C4-2B (cell line): ENCODE results near the gene CALHM3.
"Not testable (repeated sequence)": the region's sequence is repeated elsewhere in the genome, so short reads cannot be mapped to it uniquely, and the experiment has no call there.

ENCODE experiments used
- H3K27ac ChIP-seq: fragments of 450-650 bp; 2 replicates; pipeline ENCODE4 v1.5.1; 2017
- ZFX ChIP-seq: fragments of 450-650 bp; IDR thresholded peaks from 2 replicates; pipeline ENCODE4 v1.6.1; 2017
- TF ChIP-seq, protein P1 (sequence below): fragments of 450-650 bp; conservative IDR thresholded peaks from 2 replicates; pipeline ENCODE4 v1.5.1; 2017; ENCODE audit warnings: mild to moderate bottlenecking

The CALHM3 gene, protein sequence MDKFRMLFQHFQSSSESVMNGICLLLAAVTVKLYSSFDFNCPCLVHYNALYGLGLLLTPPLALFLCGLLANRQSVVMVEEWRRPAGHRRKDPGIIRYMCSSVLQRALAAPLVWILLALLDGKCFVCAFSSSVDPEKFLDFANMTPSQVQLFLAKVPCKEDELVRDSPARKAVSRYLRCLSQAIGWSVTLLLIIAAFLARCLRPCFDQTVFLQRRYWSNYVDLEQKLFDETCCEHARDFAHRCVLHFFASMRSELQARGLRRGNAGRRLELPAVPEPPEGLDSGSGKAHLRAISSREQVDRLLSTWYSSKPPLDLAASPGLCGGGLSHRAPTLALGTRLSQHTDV

DNA sequence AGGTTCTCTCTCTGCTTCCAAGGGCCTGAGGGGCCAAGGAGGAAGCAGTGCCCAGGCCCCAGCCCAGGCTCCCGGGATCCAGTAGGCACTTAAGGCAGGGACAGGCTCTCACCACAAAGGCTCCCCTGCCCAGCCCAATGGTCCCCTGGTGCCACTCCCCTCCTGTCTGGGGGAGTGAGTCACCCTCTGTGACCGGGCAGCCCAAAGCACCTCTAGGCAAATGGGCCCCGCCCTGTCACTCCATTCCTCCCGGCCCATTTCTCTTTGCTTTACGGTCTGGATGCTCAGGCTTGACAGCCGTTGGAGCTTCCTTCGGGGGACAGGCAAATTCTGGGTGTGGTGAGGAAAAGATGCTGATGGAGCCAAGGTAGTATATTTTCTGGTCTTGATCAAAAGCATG is at the start of gene CALHM3:
Gene CALHM3, minus strand, starts transcription at position 106 of the 400 bp plus-strand sequence. CDS start 208 bp downstream, outside the sequence.
- no peak within 1 kb of the TSS for H3K27ac ChIP-seq

GRCh38 chr10:103528549-103528948 is 49.5 kb upstream of the CALHM3 start:
- TF ChIP-seq ZFX, result no peak
- TF ChIP-seq, protein P1, sequence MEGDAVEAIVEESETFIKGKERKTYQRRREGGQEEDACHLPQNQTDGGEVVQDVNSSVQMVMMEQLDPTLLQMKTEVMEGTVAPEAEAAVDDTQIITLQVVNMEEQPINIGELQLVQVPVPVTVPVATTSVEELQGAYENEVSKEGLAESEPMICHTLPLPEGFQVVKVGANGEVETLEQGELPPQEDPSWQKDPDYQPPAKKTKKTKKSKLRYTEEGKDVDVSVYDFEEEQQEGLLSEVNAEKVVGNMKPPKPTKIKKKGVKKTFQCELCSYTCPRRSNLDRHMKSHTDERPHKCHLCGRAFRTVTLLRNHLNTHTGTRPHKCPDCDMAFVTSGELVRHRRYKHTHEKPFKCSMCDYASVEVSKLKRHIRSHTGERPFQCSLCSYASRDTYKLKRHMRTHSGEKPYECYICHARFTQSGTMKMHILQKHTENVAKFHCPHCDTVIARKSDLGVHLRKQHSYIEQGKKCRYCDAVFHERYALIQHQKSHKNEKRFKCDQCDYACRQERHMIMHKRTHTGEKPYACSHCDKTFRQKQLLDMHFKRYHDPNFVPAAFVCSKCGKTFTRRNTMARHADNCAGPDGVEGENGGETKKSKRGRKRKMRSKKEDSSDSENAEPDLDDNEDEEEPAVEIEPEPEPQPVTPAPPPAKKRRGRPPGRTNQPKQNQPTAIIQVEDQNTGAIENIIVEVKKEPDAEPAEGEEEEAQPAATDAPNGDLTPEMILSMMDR, result no peak
- no peak overlapping the region for H3K27ac ChIP-seq

More for the DNA sequence above, at the start of gene CALHM3:
- no peak for TF ChIP-seq ZFX
- TF ChIP-seq, protein P1, result no peak

DNA sequence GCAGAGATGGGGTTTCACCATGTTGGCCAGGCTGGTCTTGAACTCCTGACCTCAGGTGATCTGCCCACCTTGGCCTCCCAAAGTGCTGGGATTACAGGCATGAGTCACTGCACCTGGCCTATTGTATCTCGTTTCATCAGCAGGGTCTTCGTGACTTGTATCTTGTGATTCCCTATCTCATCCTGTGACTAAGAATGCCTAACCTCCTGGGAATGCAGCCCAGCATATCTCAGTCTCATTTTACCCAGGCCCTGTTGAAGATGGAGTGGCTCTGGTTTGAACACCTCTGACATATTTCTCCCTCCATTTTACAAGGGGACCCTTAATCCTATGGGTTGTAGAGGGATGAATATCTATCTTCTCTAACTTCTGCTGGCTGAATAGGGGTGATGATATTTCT is 48.4 kb upstream of the CALHM3 start:
- H3K27ac ChIP-seq, result not testable (repeated sequence)

GRCh38 chr10:103525901-103526300 is 46.9 kb upstream of the CALHM3 start:
- no peak for TF ChIP-seq ZFX
- TF ChIP-seq, protein P1, result no peak

GRCh38 chr10:103523683-103524082 is 44.6 kb upstream of the CALHM3 start:
- TF ChIP-seq, protein P1, result no peak
- no peak for TF ChIP-seq ZFX
- no peak overlapping the region for H3K27ac ChIP-seq

More at GRCh38 chr10:103525901-103526300, 46.9 kb upstream of the CALHM3 start:
- no peak overlapping the region for H3K27ac ChIP-seq

- H3K27ac ChIP-seq, result not testable (repeated sequence)
Observed at GRCh38 chr10:103522006-103522405, 43.0 kb upstream of the CALHM3 start.

DNA sequence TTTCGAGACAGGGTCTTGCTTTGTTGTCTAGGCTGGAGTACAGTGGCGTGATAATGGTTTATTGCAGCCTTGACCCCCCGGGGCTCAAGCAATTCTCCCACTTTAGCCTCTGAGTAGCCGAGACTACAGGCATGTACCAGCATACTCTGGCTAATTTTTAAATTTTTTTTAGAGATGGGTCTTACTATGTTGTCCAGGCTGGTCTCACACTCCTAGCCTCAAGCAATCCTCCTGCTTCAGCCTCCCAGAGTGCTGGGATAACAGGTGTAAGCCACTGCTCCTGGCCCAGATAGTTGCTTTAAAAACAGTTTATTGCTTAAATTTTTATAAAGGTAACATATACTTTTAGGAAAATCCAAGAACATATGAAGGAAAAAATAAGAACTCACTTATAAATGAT is 40.8 kb upstream of the CALHM3 start:
- no peak for TF ChIP-seq ZFX
- TF ChIP-seq, protein P1, result no peak
- no peak overlapping the region for H3K27ac ChIP-seq

GRCh38 chr10:103517234-103518085 is 38.4 kb upstream of the CALHM3 start:
- TF ChIP-seq, protein P1, result no peak
- TF ChIP-seq ZFX, result no peak
- no peak overlapping the region for H3K27ac ChIP-seq
